Glutamatergic neuron (in vitro differentiated cells): ENCODE measurements around the gene PTPN14. TPM values are rescaled to one million over a fixed set of nuclear protein-coding genes. Genes with fewer than 3 reads are reported as not detected.

Source experiments
- DNase-seq: peaks from one replicate; pipeline ENCODE4 v3.0.0; 2022
- H3K27ac Mint-ChIP-seq: one replicate; pipeline ENCODE4 v1.8.0; 2020; ENCODE audit warnings: mild to moderate bottlenecking, mixed read lengths, inconsistent platforms; ENCODE audit not compliant: unreplicated experiment
- H3K27me3 Mint-ChIP-seq: one replicate; pipeline ENCODE4 v1.8.0; 2020; ENCODE audit warnings: mild to moderate bottlenecking, moderate library complexity, mixed read lengths, inconsistent platforms; ENCODE audit not compliant: unreplicated experiment
- H3K36me3 Mint-ChIP-seq: one replicate; pipeline ENCODE4 v1.8.0; 2020; ENCODE audit warnings: mild to moderate bottlenecking, mixed read lengths, inconsistent platforms; ENCODE audit not compliant: unreplicated experiment
- H3K4me1 Mint-ChIP-seq: one replicate; pipeline ENCODE4 v1.8.0; 2020; ENCODE audit warnings: mild to moderate bottlenecking, low read depth, mixed read lengths, inconsistent platforms; ENCODE audit not compliant: unreplicated experiment
- H3K4me3 Mint-ChIP-seq: one replicate; pipeline ENCODE4 v1.8.0; 2020; ENCODE audit warnings: mild to moderate bottlenecking, mixed read lengths, inconsistent platforms; ENCODE audit not compliant: unreplicated experiment
- H3K9me3 Mint-ChIP-seq: one replicate; pipeline ENCODE4 v1.8.0; 2020; ENCODE audit warnings: mild to moderate bottlenecking, moderate library complexity, mixed read lengths, inconsistent platforms; ENCODE audit not compliant: unreplicated experiment
- CTCF ChIP-seq: fragments of 200-600 bp; sonication (generic); IDR thresholded peaks from one replicate; pipeline ENCODE4 v1.5.0; 2021; ENCODE audit not compliant: partially characterized antibody, unreplicated experiment
- total RNA-seq: library from RNA; stranded (reverse); fragmentation: NEBNext Ultra II Directional; extraction: Animal tissue kit (Norgen Biotek cat#: 25700); gene quantifications from one replicate; pipeline ENCODE4 v1.2.1, GENCODE V29; 2021; ENCODE audit not compliant: unreplicated experiment

PTPN14 gene
- total RNA-seq, 1 donor from 2014 or later = 1.7 TPM

- H3K4me3 Mint-ChIP-seq = no peak overlapping the region
- H3K36me3 Mint-ChIP-seq = no peaks in the 10 kb centered on the region
- no peaks in the 10 kb centered on the region for H3K9me3 Mint-ChIP-seq
- peaks cover 5% of the 10 kb centered on the region for H3K4me1 Mint-ChIP-seq
- no peak overlapping the region for H3K27ac Mint-ChIP-seq
- TF ChIP-seq CTCF = no peak
- no peak for DNase-seq
- H3K27me3 Mint-ChIP-seq = no peaks in the 10 kb centered on the region
Observed at GRCh38 chr1:214420341-214420740, 131.1 kb downstream of the PTPN14 start.

- Mint-ChIP-seq H3K36me3 (no peaks in the 10 kb centered on the region), H3K9me3 (no peaks in the 10 kb centered on the region), H3K27ac (no peak overlapping the region), H3K4me1 (peaks cover 5% of the 10 kb centered on the region), H3K4me3 (no peak overlapping the region), H3K27me3 (no peaks in the 10 kb centered on the region)
- no peak for TF ChIP-seq CTCF
- DNase-seq = no peak
Observed at GRCh38 chr1:214419650-214420049, 131.8 kb downstream of the PTPN14 start.

- H3K9me3 Mint-ChIP-seq = no peaks in the 10 kb centered on the region
- H3K36me3 Mint-ChIP-seq = no peaks in the 10 kb centered on the region
- no peak overlapping the region for H3K4me3 Mint-ChIP-seq
- no peak overlapping the region for H3K27ac Mint-ChIP-seq
- no peaks in the 10 kb centered on the region for H3K27me3 Mint-ChIP-seq
- DNase-seq = no peak
- no peak for TF ChIP-seq CTCF
- H3K4me1 Mint-ChIP-seq = peaks cover 5% of the 10 kb centered on the region
Observed at GRCh38 chr1:214418391-214418790, 133.0 kb downstream of the PTPN14 start.

DNA sequence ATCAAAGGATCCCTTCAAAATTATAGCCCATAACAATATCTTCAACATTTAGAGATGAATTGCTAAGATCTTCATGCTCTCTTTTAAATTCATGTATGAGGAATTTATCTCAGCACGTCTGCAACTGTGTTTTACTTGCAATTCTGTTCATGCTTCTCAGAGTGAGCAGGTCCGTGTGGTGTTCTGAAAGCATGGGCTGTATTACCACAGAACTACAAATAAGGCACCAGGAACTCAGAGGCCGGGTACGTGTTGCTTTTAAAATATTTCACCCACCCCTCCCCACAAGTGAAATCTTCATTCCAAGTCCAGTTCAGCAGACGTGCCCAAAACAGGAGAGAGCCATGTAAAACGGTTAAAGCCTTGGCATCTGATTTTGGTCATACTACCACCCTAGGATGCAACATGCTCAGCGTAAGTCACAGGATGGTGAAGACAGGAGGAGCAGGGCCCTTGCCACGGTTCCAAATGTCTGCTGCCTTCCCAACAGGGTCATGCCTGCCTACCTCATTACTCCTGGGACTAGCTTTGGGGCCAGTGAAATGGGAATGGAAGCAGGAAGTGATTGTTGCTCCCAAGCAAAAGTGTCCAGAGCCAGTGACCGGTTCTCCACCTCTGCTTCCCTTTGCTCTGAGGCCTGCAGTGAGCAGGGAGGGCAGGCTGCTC is 133.7 kb downstream of the PTPN14 start:
- TF ChIP-seq CTCF = no peak
- no peaks in the 10 kb centered on the region for H3K36me3 Mint-ChIP-seq
- H3K27me3 Mint-ChIP-seq = no peaks in the 10 kb centered on the region
- H3K27ac Mint-ChIP-seq = no peak overlapping the region
- no peaks in the 10 kb centered on the region for H3K9me3 Mint-ChIP-seq
- H3K4me1 Mint-ChIP-seq = peaks cover 5% of the 10 kb centered on the region
- no peak for DNase-seq
- no peak overlapping the region for H3K4me3 Mint-ChIP-seq

DNA sequence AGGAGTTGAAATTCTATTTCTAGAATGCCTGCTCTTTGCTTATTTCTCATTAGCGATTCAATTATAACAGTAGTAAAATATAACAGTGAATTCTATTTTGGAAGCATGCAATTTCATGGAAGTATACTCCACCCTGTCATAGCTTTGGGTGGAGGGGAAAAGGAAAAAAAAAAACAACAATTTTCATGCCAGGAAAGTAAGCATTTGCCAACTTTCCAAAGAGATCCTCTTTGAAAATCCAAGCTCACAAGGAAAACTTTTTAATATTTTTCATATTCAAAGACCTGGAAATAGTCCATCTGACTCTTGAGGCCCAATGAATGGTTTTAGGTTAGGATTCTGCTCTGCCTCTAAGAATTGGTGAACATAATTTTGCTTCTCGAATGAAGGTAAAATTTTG is 134.5 kb downstream of the PTPN14 start:
- no peak for TF ChIP-seq CTCF
- peaks cover 5% of the 10 kb centered on the region for H3K4me1 Mint-ChIP-seq
- H3K27ac Mint-ChIP-seq = no peak overlapping the region
- no peak overlapping the region for H3K4me3 Mint-ChIP-seq
- no peak for DNase-seq
- H3K36me3 Mint-ChIP-seq = no peaks in the 10 kb centered on the region
- no peaks in the 10 kb centered on the region for H3K9me3 Mint-ChIP-seq
- no peaks in the 10 kb centered on the region for H3K27me3 Mint-ChIP-seq
